ENCODE data around the gene CTRB2. TPM values are rescaled to one million over a fixed set of nuclear protein-coding genes. Genes with fewer than 3 reads are reported as not detected.

The CTRB2 gene
- total RNA-seq, result not detected

GRCh38 chr16:75206749-75207451 lies at the start of gene CTRB2:
Gene CTRB2, minus strand, starts transcription at chr16:75207161. Its CDS starts 20 bp downstream, at chr16:75207141.
- CTCF ChIA-PET, result no interaction called here
- H3K27ac Mint-ChIP-seq, result no peak within 1 kb of the TSS
- intact Hi-C loops (cut with micrococcal nuclease), result no loop called here
- H3K4me1 Mint-ChIP-seq (ENCODE audit: low read depth), result no peaks in the 10 kb centered on the region
- no peaks in the 10 kb centered on the region for H3K27me3 Mint-ChIP-seq
- H3K9me3 Mint-ChIP-seq, result no peaks in the 10 kb centered on the region
- DNase-seq, result no peak
- POLR2A ChIA-PET, result no interaction called here
- H3K4me3 Mint-ChIP-seq, result no peak within 1 kb of the TSS
- H3K36me3 Mint-ChIP-seq, result no peaks in the 10 kb centered on the region

GRCh38 chr16:75256059-75256571 lies 49.2 kb upstream of the CTRB2 start:
- Mint-ChIP-seq H3K9me3 (no peaks in the 10 kb centered on the region), H3K4me1 (ENCODE audit: low read depth) (no peaks in the 10 kb centered on the region), H3K36me3 (no peaks in the 10 kb centered on the region), H3K27ac (no peak overlapping the region), H3K4me3 (no peak overlapping the region), H3K27me3 (peaks cover 29% of the 10 kb centered on the region)
- ChIA-PET POLR2A (no interaction called here), CTCF (interaction anchor here (1.3 kb wide), 1 partner anchor 129 kb away, joined by 3 read pairs; no protein-coding TSS in a partner anchor)
- peak; percentile 8 for DNase-seq
- intact Hi-C loops (cut with micrococcal nuclease), result no loop called here

- intact Hi-C loops (cut with micrococcal nuclease), result no loop called here
- DNase-seq, result peak; percentile 7
- H3K27ac Mint-ChIP-seq, result no peak overlapping the region
- CTCF ChIA-PET, result interaction anchor here (0.6 kb wide), 1 partner anchor 21 kb away, joined by 3 read pairs; no protein-coding TSS in a partner anchor
- peaks cover 2% of the 10 kb centered on the region for H3K4me1 Mint-ChIP-seq (ENCODE audit: low read depth)
- H3K4me3 Mint-ChIP-seq, result no peak overlapping the region
- H3K27me3 Mint-ChIP-seq, result peaks cover 37% of the 10 kb centered on the region
- no peaks in the 10 kb centered on the region for H3K36me3 Mint-ChIP-seq
- POLR2A ChIA-PET, result no interaction called here
- H3K9me3 Mint-ChIP-seq, result no peaks in the 10 kb centered on the region
Measured at GRCh38 chr16:75254359-75254837, 47.4 kb upstream of the CTRB2 start.

GRCh38 chr16:75252946-75253911 lies 46.3 kb upstream of the CTRB2 start:
- Mint-ChIP-seq H3K27me3 (peaks cover 36% of the 10 kb centered on the region), H3K4me1 (ENCODE audit: low read depth) (peaks cover 2% of the 10 kb centered on the region), H3K9me3 (no peaks in the 10 kb centered on the region), H3K36me3 (no peaks in the 10 kb centered on the region), H3K27ac (no peak overlapping the region), H3K4me3 (no peak overlapping the region)
- no peak for DNase-seq
- CTCF ChIA-PET, result interaction anchor here (1.4 kb wide), 1 partner anchor 19 kb away, joined by 5 read pairs; no protein-coding TSS in a partner anchor
- intact Hi-C loops (cut with micrococcal nuclease), result no loop called here
- POLR2A ChIA-PET, result no interaction called here

GRCh38 chr16:75252049-75252864 lies 45.3 kb upstream of the CTRB2 start:
- peak overlapping the region; percentile 43 for H3K4me3 Mint-ChIP-seq
- no peaks in the 10 kb centered on the region for H3K9me3 Mint-ChIP-seq
- H3K36me3 Mint-ChIP-seq, result no peaks in the 10 kb centered on the region
- intact Hi-C loops (cut with micrococcal nuclease), result no loop called here
- peaks cover 2% of the 10 kb centered on the region for H3K4me1 Mint-ChIP-seq (ENCODE audit: low read depth)
- no peak for DNase-seq
- POLR2A ChIA-PET, result no interaction called here
- H3K27ac Mint-ChIP-seq, result no peak overlapping the region
- CTCF ChIA-PET, result interaction anchor here (1.4 kb wide), 1 partner anchor 18 kb away, joined by 5 read pairs; no protein-coding TSS in a partner anchor
- H3K27me3 Mint-ChIP-seq, result peaks cover 36% of the 10 kb centered on the region

- DNase-seq, result peak; percentile 25
- POLR2A ChIA-PET, result no interaction called here
- CTCF ChIA-PET, result interaction anchor here (1.2 to 1.4 kb wide), 3 partner anchors 17 to 134 kb away, joined by 3 to 5 read pairs (median 4); no protein-coding TSS in a partner anchor
- Mint-ChIP-seq H3K4me1 (ENCODE audit: low read depth) (peaks cover 2% of the 10 kb centered on the region), H3K27me3 (peaks cover 36% of the 10 kb centered on the region), H3K27ac (no peak within 1 kb of the TSS), H3K9me3 (no peaks in the 10 kb centered on the region), H3K36me3 (no peaks in the 10 kb centered on the region), H3K4me3 (peak within 1 kb of the TSS; percentile 43)
- intact Hi-C loops (cut with micrococcal nuclease), result no loop called here
Measured at GRCh38 chr16:75251280-75252048, 44.5 kb upstream of the CTRB2 start, which contains the start of gene BCAR1. Gene BCAR1, minus strand, starts transcription at chr16:75251624. Its CDS starts 142 bp downstream, at chr16:75251482.

GRCh38 chr16:75250809-75251279 lies 43.9 kb upstream of the CTRB2 start:
- CTCF ChIA-PET, result interaction anchor here (1.1 to 1.3 kb wide), 3 partner anchors 17 to 135 kb away, joined by 3 to 5 read pairs (median 4); no protein-coding TSS in a partner anchor
- POLR2A ChIA-PET, result no interaction called here
- Mint-ChIP-seq H3K27me3 (peaks cover 36% of the 10 kb centered on the region), H3K4me3 (no peak overlapping the region), H3K36me3 (no peaks in the 10 kb centered on the region), H3K27ac (no peak overlapping the region), H3K4me1 (ENCODE audit: low read depth) (peaks cover 2% of the 10 kb centered on the region), H3K9me3 (no peaks in the 10 kb centered on the region)
- no peak for DNase-seq
- intact Hi-C loops (cut with micrococcal nuclease), result no loop called here

- Mint-ChIP-seq H3K4me1 (ENCODE audit: low read depth) (peaks cover 2% of the 10 kb centered on the region), H3K4me3 (no peak overlapping the region), H3K9me3 (no peaks in the 10 kb centered on the region), H3K27me3 (peaks cover 36% of the 10 kb centered on the region), H3K27ac (no peak overlapping the region), H3K36me3 (no peaks in the 10 kb centered on the region)
- intact Hi-C loops (cut with micrococcal nuclease), result no loop called here
- CTCF ChIA-PET, result interaction anchor here (0.9 to 1.3 kb wide), 4 partner anchors 17 to 215 kb away, joined by 3 to 5 read pairs (median 4); partner anchors contain the start of gene TMEM170A
- no peak for DNase-seq
- POLR2A ChIA-PET, result no interaction called here
Measured at GRCh38 chr16:75250089-75250808, 43.3 kb upstream of the CTRB2 start.

- H3K4me1 Mint-ChIP-seq (ENCODE audit: low read depth), result peaks cover 2% of the 10 kb centered on the region
- H3K27me3 Mint-ChIP-seq, result peaks cover 30% of the 10 kb centered on the region
- no peak overlapping the region for H3K27ac Mint-ChIP-seq
- ChIA-PET CTCF (interaction anchor here (0.9 kb wide), 1 partner anchor 215 kb away, joined by 3 read pairs; the partner anchor contains the start of gene TMEM170A), POLR2A (no interaction called here)
- no peaks in the 10 kb centered on the region for H3K36me3 Mint-ChIP-seq
- no peak for DNase-seq
- H3K4me3 Mint-ChIP-seq, result no peak overlapping the region
- intact Hi-C loops (cut with micrococcal nuclease), result no loop called here
- no peaks in the 10 kb centered on the region for H3K9me3 Mint-ChIP-seq
Measured at GRCh38 chr16:75249441-75249840, 42.5 kb upstream of the CTRB2 start.

Data from activated CD4-positive, alpha-beta memory T cell treated with anti-CD3 and anti-CD28 coated beads for 36 hours (primary cell).